GM12878 (cell line): ENCODE results near the gene CCBE1.

ENCODE experiments used
- BRCA1 ChIP-seq: IDR thresholded peaks from 2 replicates; pipeline ENCODE4 v1.6.1; 2011; ENCODE audit warnings: low read depth, low read length, improper control_type of control experiment
- FOXM1 ChIP-seq: IDR thresholded peaks from 2 replicates; pipeline ENCODE4 v1.6.1; 2012; ENCODE audit warnings: low read depth, mild to moderate bottlenecking, inconsistent platforms, low read length, moderate library complexity
- NR2C2 ChIP-seq: IDR thresholded peaks from 2 replicates; pipeline ENCODE4 v1.6.1; 2011; ENCODE audit warnings: borderline replicate concordance, low read depth; ENCODE audit not compliant: control insufficient read depth, insufficient read length
- YY1 ChIP-seq: IDR thresholded peaks from 2 replicates; pipeline ENCODE4 v1.6.1; 2011; ENCODE audit warnings: low read depth, mild to moderate bottlenecking, low read length
- TF ChIP-seq, protein P1 (sequence below), 3 experiments: IDR thresholded peaks in 2 of 3; conservative IDR thresholded peaks in 1 of 3; 2 replicates each; pipeline ENCODE4 v1.5.1; 2011; ENCODE audit warnings: low read depth in 3 of 3, low read length in 3 of 3, mild to moderate bottlenecking in 3 of 3, control low read depth in 2 of 3, moderate library complexity in 2 of 3, inconsistent platforms in 1 of 3, mixed read lengths in 1 of 3; ENCODE audit not compliant: control insufficient read depth in 2 of 3, insufficient read depth in 1 of 3; ENCODE audit errors: extremely low read depth in 1 of 3

DNA sequence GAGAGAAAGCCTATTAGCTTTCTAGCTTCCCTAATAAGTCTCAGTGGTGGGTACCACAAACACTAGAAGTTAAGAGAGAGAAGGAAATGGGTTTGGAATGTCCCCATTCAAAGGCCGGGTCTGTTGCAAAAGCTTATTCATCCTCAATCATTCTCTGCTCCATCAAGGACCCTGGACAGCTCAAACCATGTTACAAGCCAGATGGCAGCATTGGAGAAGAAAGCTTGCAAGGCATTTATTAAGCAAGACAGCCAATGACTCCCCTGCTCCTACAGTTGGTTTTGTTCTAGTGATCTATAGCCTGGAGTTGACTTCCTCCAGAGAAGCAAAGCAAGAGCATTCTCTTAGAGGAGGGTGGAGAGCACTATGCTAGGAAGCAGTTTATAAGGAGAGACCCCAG is 251.2 kb downstream of the CCBE1 start:
- TF ChIP-seq BRCA1 (no peak), NR2C2 (no peak), FOXM1 (no peak), YY1 (no peak)
- TF ChIP-seq, protein P1, sequence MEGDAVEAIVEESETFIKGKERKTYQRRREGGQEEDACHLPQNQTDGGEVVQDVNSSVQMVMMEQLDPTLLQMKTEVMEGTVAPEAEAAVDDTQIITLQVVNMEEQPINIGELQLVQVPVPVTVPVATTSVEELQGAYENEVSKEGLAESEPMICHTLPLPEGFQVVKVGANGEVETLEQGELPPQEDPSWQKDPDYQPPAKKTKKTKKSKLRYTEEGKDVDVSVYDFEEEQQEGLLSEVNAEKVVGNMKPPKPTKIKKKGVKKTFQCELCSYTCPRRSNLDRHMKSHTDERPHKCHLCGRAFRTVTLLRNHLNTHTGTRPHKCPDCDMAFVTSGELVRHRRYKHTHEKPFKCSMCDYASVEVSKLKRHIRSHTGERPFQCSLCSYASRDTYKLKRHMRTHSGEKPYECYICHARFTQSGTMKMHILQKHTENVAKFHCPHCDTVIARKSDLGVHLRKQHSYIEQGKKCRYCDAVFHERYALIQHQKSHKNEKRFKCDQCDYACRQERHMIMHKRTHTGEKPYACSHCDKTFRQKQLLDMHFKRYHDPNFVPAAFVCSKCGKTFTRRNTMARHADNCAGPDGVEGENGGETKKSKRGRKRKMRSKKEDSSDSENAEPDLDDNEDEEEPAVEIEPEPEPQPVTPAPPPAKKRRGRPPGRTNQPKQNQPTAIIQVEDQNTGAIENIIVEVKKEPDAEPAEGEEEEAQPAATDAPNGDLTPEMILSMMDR (IDR thresholded peaks at IDR 0.05 in 2 of 3, conservative IDR thresholded peaks at IDR 0.05 in 1 of 3; ENCODE audit: control insufficient read depth in 2 of 3, extremely low read depth in 1 of 3, insufficient read depth in 1 of 3, low read depth in 3 of 3, low read length in 3 of 3): no peak
